HG03565 (cell line): ENCODE measurements around the gene ALOXE3.

Experiments
- ATAC-seq: cut with Tn5 transposase; IDR thresholded peaks from one replicate; pipeline ENCODE4 v1.9.1; 2021; ENCODE audit warnings: mild to moderate bottlenecking, moderate library complexity; ENCODE audit not compliant: unreplicated experiment

Gene ALOXE3

DNA sequence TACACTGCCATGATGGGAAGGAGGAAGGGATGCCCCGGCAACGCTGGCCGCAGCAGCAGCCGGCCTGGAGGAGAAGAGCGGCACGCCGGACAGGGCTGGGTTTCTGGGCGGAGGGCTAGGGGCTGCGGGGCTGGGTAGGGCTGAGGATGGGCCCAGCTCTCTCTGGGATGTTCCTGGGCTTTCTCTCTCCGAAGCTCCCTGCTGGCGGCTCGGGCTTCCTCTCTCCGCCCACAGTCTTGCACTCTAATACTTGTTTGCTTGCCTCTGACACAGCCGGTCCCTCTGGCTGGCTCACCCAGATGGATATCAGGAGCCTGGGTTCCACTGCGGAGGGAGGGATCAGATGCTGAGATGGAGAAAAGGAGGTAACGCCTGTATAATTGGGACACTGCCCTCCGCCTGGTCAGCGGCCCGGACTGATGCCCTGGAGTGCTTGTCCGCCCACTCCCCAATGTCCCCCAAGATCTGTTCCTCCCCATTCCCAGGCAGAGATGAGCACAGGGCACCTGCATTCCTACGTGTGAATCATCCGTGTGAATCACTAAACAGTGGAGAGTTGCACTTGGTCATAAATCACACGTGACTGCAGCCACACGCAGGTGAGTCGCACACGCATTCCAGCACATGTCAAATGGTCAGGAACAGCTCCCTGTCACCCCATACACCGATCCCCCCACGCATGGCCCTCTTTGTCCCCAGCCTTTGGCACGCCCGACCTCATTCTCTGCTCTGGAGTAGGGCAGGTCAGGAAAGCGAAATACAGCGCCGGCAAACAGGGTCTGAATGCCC lies at the start of gene ALOXE3:
TSS of gene ALOXE3 (minus strand) at position 535 of the 789 bp plus-strand sequence. CDS start at position 11, 524 bp downstream.
- ATAC-seq: no peak

DNA sequence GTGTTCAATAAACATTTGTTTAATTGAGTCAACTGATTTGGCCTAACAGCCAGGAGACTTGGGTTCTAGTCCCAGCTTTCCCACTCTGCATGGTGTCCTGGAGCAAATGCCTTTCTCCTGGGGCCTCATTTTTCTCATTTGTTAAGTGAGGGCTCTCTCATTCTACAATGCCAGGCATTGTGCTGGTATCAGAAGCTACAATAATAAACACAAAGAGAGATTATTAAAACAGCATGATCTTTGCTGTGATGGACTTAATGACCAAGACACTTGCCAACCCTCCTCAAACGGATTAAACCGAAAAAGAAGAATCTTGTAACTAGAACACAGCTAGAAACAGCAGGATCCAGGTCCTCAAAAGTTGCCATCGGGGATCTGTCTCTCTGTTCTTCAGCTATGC lies 49.2 kb upstream of the ALOXE3 start:
- ATAC-seq: no peak

DNA sequence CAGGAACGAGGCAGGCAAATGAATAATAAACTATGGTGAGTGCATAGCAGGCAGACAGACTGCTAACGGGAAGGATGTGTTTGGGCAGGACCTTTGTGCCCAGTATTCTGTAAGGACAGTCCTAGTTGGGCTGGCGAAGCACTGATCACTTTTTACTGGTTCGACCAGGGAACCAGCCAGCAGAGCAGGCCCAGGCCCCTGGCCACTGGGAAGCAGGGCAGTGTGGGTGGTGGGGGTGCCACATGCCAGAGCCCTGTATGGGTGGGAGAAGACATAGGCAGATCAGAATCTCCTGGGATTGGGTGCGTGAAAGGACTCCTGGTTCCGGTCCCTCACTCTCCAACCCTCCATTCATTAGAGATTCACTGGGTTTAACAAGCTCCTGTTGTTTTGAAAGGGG lies 48.4 kb upstream of the ALOXE3 start:
- no peak for ATAC-seq

DNA sequence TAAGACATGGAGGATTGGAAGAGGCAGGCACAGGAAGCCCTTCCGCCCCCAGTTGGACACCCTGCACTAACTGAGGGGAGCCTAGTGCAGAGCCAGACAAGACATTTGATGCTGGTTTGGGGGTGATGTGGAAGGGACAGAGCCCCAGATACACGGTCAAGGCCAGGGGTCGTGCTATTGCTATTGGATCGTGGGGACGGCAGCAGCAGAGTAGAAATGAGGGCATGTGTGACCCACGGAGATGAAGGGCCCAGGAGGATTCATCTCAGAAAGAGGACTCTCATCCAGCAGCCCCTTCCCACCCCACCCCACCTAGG lies 46.5 kb upstream of the ALOXE3 start:
- ATAC-seq: no peak

DNA sequence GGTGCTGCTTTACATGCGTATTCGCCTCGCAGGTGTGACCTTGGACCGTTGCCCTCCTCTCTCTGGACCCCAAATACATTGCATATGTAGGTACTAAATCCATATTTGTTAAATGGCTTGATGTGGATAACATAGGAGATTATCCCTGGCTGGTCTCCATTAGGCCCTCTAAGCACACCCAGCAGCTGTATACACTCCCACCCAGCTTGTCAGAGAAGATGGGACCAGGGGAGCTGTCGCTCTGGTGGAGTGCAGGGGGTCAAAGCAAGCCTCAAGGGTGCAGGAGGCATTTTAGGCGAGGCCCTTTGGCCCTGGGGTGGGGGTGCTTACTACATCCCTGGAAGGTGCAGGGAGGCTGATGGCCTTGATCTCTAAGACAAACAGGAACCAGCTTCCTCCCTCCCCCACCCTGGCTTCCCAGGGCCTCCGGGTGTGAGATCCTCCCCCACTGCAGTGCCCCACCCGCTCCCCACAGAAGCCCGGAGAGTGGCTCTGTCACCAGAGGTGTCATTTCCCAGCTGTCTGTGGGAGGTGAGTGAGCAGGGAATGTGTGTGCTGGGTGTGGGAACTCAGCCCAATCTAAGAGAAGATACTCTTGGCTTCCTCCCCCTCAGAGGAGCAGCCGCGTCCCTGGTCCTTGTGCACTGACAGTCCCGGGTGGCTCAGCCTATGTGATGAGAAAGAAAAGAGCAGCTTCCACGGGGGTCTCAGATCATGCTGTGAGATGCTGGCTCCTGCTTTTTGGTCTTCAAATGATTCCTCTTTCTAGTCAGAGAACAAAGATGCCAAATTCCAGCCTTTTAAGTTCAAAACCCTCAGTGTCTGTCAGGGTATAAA lies 45.9 kb upstream of the ALOXE3 start:
- ATAC-seq: no peak

DNA sequence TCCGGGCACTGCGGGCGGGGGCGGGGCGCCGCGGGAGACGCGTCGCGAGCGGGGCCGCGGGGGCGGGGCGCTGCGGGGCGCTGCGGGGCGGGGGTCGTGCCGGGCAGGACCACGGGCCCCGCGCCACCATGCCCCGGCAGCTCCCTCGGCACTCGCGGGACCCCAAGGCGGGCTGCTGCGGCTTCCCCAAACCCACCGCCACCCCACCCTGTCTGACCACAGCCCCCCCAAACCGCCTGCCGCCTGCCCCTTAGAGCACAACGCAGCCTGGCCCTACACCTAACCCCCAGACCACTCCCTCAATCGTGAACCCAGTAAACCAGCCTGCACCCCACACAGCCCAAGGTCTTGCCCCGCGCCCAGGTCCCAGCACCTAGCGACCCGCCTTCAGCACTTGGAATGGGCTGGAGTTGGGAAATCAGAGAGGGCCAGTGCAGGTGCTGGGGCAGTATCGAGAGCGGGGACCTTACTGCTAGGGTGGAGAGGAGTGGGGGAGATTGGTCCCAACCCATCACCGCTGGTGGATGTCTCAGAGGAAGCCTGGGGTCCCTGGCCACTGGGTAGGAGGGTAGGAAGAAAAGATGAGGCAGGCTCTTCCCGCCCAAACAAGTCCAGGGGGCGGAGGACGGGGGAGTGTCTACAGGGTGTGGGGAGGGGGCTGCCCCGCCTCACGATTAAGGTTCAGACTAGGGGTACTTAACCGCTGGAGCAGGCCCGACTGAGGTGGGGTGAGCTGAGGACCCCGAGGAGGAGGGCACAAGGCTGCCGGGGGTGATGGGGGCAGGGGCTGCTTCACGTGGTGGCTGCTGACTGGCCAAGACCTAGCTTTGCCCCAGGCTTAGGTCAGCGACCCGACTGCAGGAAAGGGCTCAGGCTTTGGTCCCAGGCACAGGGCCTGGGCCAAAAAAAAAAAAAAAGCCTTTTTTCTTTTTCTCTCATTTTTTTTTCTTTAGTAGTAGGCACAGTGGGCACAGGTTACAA lies 45.0 kb upstream of the ALOXE3 start:
- ATAC-seq: no peak

DNA sequence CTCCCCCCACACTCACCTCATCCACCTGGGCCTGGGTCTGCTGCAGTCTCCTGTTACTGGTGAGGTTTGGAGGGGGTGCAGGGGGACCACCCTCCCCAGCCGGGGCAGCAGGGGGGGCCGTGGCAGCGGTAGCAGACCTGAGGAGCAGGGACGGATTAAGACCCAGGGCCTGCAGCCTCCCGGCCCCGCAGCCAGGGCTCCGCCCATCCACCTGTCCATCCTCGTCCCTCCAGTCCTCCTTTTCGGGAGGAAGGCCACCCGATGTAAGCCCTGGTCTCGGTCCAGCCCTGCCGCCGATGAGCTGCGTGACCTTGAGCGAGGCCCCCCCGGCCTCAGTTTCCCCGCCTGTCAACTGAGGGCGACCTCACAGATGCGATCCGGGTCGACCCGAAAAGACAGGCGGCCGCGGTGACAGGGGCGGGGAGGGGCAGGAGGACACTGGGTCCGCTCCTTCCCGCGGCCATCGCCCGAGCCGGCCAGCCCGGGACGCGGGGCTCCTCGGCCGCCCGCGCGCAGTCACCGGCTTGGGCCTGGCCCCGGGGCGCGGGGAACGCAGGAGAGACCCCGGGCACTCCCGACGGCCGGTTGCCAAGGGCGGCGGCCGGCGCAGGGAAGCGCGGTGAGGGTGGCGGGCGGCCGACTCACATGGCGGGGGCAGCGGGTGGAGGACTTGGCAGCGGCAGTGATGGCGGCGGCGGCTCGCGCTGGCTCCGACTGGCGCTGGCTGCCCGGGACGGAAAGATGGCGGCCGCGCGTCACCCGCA lies 44.1 kb upstream of the ALOXE3 start, which contains the start of gene VAMP2:
TSS of gene VAMP2 (minus strand) at position 716 of the 764 bp plus-strand sequence. CDS start at position 647, 69 bp downstream.
- ATAC-seq: no peak

DNA sequence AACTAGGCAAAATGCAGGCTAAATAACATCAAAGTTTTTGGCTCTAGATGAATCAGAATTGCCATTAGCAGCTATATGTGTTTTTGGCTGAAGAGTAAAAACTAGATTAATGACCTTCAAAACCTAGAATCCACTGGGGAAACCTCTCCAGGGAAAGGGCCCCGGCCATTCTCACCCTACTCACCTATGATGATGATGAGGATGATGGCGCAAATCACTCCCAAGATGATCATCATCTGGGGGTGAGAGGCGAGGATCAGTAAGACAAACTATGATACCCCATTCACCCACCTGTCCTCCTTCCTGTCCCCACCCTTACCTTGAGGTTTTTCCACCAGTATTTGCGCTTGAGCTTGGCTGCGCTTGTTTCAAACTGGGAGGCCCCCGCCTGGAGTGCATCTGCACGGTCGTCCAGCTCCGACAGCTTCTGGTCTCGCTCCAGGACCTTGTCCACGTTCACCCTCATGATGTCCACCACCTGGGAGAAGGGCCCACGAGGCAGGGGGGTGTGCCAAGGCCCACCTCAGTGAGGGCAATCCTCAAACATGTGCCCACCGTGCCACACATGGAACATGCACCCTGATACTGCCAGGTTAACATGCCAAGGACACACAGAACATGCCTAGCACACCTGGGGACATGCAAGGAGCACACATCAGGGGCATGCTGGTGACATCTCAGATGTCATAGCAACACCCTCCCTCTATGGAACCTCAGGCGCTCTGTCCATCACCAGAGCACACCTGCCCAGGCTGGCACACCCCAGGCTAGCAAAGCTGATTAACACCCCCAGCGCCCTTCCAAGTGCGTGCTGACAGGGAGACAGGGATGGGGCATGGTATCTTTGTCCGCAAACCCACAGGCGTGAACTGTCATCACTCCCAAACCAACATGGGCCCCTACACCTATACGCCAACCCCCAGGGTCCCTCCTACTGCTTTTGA lies 43.2 kb upstream of the ALOXE3 start:
- no peak for ATAC-seq

DNA sequence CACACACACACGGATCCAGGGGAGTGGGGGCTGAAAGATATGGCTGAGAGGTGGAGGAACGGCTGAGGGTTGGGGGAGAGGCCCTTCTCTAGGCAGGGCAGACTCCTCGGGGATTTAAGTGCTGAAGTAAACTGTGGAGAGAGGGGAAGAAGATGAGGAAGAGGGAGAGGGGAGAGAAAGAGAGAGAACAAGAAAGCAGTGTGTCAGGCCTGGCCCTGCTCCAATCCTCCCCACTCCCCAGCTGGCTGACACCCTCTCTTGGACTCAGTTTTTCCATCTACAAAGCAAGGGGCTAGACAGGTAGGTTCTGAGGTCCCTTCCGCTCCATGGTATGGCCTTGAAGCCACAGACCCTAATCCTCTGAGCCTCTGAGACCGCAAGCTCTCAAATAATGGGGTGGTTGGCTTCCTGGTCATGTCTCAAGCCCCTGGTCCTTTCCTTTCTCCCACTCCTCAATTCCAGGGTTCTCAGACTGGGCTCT lies 42.5 kb upstream of the ALOXE3 start:
- ATAC-seq: no peak

DNA sequence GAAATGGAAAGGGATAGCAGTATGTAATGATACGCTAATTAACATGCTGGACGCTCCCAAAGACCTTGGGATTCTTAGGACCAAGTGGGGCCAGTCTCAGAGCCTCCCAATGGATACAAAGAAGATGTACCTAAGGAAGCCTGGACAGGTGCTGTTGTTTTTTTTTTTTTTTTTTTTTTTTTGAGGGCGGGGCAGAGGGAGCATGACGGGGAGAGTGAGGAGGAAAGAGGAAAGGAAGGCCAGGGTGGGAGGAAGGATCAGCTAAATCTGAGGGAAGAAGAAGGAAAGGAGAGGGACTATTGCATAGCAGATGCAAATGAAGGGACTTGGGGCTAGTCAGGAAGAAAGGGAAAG lies 41.9 kb upstream of the ALOXE3 start:
- ATAC-seq: no peak

DNA sequence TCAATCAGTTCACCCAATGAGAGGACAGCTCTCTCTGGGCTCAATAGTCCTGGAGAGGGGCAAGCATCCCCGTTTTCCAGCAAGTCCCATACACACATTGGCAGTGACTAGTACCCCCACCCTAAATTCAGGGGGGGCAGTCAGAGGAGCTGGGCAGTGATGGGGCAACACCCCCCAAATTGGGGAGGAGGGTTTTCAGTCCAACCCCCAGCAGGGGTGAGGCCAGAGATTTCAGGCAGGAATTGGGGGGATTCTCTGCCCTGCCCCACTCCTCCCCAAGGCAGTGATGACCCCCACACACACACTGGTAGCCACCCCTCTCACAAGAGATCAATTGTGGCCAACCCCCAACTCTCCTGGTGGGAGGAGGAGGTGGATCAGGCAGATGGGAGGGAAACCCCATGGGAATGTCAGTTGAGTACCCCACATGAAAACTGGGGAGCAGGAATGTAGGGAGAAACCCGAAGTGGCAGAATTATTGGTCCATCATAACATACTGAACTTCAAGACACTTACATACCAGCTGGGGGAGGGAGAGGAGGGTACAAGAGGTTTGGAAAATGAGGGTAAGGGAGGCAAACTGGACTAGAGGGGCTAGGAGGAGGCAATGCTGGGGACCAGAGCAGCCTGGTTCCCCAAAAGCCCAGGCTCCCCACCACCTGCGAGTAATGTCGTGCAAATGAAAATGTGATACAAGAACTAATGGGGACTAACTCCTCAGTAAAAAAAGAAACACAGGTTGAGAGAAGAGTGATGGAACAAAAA lies 41.3 kb upstream of the ALOXE3 start:
- no peak for ATAC-seq

DNA sequence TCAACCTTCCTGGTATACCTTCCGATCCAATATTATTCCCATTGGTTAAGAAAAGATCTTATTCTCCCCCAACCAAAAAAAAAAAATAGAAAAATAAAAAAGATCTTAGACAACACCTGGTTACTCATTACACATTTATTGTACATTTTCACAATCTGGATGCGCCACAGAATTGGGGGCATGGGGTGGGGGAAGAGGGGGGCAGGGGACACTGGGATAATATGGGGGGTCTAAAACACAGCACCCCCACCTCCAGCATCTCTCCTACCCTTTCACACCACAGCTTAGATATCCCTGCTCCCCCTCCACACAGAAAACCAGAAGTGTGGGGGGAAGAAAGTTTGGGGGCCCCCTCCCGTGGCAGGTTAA lies 40.7 kb upstream of the ALOXE3 start:
- ATAC-seq: no peak

DNA sequence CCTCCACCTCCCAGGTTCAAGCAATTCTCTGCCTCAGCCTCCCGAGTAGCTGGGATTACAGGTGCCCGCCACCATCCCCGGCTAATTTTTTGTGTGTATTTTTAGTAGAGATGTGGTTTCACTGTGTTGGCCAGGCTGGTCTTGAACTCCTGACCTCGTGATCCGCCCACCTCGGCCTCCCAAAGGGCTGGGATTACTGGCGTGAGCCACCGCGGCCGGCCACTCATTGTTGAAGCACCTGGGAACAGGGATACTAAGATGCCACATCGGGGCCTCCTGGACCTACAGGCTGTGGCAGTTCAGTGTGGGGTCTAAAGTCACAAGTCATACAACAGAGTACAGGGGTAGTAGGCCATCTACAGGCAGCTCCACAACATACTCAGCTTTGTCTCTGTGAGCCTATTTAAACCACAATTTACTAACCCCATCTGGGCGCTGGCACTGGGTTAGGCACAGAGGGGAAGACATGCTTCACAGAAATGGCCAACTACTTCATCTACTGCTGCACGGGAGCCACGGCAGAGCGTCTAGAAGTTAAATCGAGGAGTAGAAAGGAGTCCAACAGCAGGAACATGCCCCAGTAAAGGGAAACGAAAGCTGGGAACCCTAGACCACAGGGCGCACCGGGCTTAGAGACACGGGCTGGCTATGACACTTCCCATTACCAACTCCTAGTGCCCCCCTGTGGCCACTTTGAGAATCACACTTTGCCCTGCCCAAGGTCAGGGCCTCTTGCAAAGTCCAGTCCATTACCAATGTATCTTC lies 40.1 kb upstream of the ALOXE3 start:
- ATAC-seq: no peak

DNA sequence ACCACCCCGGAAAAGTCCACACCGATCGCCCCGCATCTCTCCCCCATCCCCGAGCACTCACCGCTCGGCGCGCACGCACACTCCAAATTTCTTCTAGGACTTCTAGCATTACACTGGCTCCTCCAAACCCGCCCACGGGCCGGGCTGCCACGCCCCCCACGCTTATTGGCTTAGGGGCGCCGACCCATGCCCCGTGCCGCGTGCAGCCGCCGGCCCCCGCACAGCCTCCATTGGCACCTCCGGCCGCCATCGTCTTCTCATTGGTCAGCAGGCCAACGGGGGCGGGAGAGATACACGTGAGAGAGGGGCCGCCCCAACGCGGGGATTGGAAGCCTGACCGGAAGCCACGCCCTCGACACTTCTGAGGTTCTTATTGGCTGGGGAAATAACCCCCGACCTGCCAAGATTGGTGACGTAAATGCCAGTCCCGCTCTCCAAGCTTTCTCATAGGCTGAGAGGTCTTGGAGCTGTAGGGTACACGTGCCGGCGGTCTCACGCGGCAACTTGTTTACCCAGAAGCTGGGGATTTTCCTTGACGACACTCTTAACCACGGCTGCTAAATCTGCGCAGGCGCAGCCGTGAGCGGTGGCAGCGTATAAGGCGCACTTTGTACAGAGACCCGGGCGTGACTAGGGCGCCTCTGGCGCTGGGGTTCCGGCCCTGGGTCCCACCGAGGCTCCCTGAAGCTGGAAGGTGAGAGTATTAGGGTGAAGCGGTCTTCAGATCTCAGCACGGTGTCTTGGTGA lies 38.1 kb upstream of the ALOXE3 start:
- peak; percentile 64 for ATAC-seq

DNA sequence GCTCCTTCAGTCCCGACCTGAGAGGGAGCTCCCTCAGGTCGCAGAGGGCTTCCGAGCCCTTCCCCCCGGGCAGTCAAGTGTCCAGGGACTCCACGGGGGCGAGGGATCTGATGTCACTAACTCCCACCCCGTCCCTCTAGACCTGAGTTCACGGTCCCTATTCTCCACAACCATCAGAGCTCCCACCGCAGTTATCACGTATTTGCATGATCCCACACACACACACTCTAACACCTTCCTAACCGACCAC lies 37.6 kb upstream of the ALOXE3 start:
- ATAC-seq: no peak

DNA sequence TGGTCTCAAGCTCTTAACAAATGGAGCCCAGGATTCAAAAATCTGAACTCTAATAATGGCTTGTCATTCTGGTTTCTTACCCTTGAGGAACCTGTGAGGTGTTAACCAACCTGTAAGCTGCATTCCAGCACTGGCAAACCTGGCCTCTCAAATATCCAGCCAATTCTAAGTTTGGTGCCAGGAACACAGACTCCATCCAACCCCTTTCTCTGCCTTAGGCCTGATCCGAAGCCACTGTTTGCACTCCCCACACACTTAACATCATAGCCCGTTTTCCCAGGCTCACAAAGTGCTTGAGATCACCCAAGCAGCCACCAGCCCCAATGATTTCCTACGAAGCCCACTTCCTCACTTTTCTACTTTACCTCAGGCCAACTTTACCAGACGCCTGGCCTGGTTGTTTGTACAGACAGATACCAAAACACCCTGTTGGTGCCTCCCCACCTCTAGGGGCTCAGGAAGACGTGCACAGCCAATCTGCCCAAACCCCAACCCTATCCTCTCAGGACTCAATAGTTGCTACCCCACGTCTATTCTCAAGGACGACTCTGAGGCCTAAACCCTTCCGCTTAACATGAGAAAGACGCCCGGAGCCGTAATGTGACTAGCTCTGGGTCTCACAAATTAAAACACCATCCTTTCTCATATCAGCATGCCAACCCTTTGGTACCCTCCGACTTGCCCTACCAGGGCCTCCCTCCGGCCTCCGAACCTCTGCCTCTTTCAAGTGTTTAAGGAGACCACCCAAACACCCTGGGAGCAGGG lies 37.1 kb upstream of the ALOXE3 start:
- no peak for ATAC-seq
